HG02588 (cell line): ENCODE results near the gene IDH3A.

Source experiments
- ATAC-seq: cut with Tn5 transposase; IDR thresholded peaks from one replicate; pipeline ENCODE4 v1.9.1; 2021; ENCODE audit warnings: mild to moderate bottlenecking, moderate library complexity; ENCODE audit not compliant: unreplicated experiment

Gene IDH3A

GRCh38 chr15:78216276-78217104 lies 67.3 kb downstream of the IDH3A start:
- no peak for ATAC-seq

- ATAC-seq: no peak
Measured at GRCh38 chr15:78220713-78221112, 71.6 kb downstream of the IDH3A start.
